Lower lobe of right lung (tissue), 2 donors: ENCODE results near the gene LRP6. TPM values are rescaled to one million over a fixed set of nuclear protein-coding genes. Genes with fewer than 3 reads are reported as not detected.

Experiments
- ATAC-seq, 2 donors: fragments of 200-7000 bp; cut with Tn5 transposase; one replicate each; pipeline ENCODE4 v1.9.1; 2020 to 2022; ENCODE audit warnings: mild to moderate bottlenecking in 2 of 2, moderate library complexity in 2 of 2
- DNase-seq: peaks from one replicate; pipeline ENCODE4 v3.0.0-alpha.2; 2020
- H3K27ac ChIP-seq: fragments of 200-600 bp; one replicate; pipeline ENCODE4 v1.8.0; 2022
- H3K27me3 ChIP-seq: fragments of 200-600 bp; one replicate; pipeline ENCODE4 v1.8.0; 2022; ENCODE audit warnings: low read depth
- H3K36me3 ChIP-seq: fragments of 200-600 bp; one replicate; pipeline ENCODE4 v1.8.0; 2022; ENCODE audit warnings: mild to moderate bottlenecking
- H3K4me1 ChIP-seq: fragments of 200-600 bp; one replicate; pipeline ENCODE4 v1.8.0; 2022
- H3K4me3 ChIP-seq: fragments of 200-600 bp; one replicate; pipeline ENCODE4 v1.8.0; 2022; ENCODE audit warnings: mild to moderate bottlenecking
- H3K9me3 ChIP-seq: fragments of 200-600 bp; one replicate; pipeline ENCODE4 v1.8.0; 2022
- intact Hi-C: fragments of 100-400 bp; cut with DNase I; formaldehyde crosslinking; loops from one replicate; pipeline ENCODE4 v1.11.0; 2022
- total RNA-seq: library from RNA; stranded (reverse); fragmentation: NEBNext Ultra II Directional; extraction: Animal tissue kit (Norgen Biotek cat#: 25700); gene quantifications from one replicate; pipeline ENCODE4 v1.2.1, GENCODE V29; 2021
- TF ChIP-seq, protein P1 (sequence below): fragments of 200-600 bp; IDR thresholded peaks from one replicate; pipeline ENCODE4 v1.8.0; 2022; ENCODE audit warnings: antibody characterized with exemption, mild to moderate bottlenecking
- donor health status: DM: no; HTN: yes; CAD: no; lungs with severe emphysema.

LRP6 gene
- total RNA-seq, 1 donor from 2014 or later = 47.4 TPM

DNA sequence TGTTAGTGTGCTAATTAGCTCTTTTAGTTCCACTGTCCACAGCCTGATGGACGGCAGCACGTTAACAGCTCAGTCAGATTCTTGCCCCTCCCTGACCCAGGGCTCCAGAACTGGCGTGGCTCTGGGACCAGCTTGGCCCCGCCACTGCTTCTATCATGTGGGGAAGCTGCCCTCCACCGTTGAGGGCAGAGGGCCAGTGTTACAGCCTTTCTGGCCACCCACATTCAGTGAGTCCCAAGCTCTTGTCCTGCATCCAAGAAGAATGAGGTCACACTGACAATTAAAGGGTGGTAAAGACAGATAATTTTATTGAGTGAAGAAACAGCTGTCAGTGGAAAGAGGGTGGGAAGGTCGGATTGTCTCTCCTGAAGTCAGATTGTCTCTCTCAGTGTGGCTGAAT lies 159.2 kb downstream of the LRP6 start:
- no peaks in the 10 kb centered on the region for H3K27me3 ChIP-seq
- intact Hi-C loops = no loop called here
- H3K9me3 ChIP-seq = peaks cover 17% of the 10 kb centered on the region
- DNase-seq = no peak
- no peak overlapping the region for H3K27ac ChIP-seq
- TF ChIP-seq, protein P1, sequence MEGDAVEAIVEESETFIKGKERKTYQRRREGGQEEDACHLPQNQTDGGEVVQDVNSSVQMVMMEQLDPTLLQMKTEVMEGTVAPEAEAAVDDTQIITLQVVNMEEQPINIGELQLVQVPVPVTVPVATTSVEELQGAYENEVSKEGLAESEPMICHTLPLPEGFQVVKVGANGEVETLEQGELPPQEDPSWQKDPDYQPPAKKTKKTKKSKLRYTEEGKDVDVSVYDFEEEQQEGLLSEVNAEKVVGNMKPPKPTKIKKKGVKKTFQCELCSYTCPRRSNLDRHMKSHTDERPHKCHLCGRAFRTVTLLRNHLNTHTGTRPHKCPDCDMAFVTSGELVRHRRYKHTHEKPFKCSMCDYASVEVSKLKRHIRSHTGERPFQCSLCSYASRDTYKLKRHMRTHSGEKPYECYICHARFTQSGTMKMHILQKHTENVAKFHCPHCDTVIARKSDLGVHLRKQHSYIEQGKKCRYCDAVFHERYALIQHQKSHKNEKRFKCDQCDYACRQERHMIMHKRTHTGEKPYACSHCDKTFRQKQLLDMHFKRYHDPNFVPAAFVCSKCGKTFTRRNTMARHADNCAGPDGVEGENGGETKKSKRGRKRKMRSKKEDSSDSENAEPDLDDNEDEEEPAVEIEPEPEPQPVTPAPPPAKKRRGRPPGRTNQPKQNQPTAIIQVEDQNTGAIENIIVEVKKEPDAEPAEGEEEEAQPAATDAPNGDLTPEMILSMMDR = no peak
- H3K36me3 ChIP-seq = no peaks in the 10 kb centered on the region
- ATAC-seq = no peak
- H3K4me1 ChIP-seq = no peaks in the 10 kb centered on the region
- H3K4me3 ChIP-seq = no peak overlapping the region

DNA sequence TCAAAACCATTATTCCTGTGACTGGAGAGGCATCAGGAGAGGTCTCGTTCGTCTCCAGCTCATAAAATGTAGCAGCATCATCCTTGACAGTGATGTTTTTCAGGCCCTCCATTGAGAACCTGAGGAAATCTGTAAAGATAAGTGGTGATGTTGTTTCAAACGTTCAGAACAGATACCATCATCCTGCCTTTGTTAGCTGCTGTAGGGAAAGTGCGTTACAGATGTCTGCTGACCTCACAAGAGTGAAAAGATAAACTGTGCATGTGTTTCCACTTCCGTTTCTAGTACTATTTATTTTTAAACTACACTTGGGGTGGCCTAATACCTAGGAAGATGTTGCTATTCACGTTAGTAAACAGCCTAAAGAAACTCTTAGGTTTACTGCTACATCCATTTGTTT lies 167.7 kb downstream of the LRP6 start:
- DNase-seq (no peak), ATAC-seq (no peak)
- intact Hi-C loops = no loop called here
- Histone ChIP-seq H3K4me3 (no peak overlapping the region), H3K27ac (no peak overlapping the region), H3K36me3 (no peaks in the 10 kb centered on the region), H3K9me3 (no peaks in the 10 kb centered on the region), H3K27me3 (no peaks in the 10 kb centered on the region), H3K4me1 (peaks cover 18% of the 10 kb centered on the region)
- TF ChIP-seq, protein P1 = no peak

DNA sequence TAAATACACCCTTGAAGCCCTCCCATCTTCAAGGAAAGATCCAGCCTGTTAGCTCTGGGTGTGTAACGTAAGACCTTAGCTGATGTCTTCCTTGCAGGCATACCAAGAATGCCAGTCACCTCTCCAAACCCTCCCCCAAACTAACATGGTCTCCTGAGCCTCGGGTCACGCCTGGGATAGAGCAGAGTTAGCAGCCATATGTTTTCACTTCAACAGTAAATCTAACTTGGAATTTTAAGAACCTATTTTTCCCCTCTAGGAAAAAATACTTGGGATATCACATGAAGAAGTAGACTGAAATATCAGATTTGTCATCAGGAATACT lies 168.2 kb downstream of the LRP6 start:
- intact Hi-C loops = no loop called here
- H3K9me3 ChIP-seq = no peaks in the 10 kb centered on the region
- H3K27ac ChIP-seq = no peak overlapping the region
- DNase-seq (no peak), ATAC-seq (peak in 1 of 2 donors; percentile 42)
- H3K27me3 ChIP-seq = no peaks in the 10 kb centered on the region
- H3K4me1 ChIP-seq = peaks cover 18% of the 10 kb centered on the region
- H3K4me3 ChIP-seq = no peak overlapping the region
- H3K36me3 ChIP-seq = no peaks in the 10 kb centered on the region
- TF ChIP-seq, protein P1 = no peak

DNA sequence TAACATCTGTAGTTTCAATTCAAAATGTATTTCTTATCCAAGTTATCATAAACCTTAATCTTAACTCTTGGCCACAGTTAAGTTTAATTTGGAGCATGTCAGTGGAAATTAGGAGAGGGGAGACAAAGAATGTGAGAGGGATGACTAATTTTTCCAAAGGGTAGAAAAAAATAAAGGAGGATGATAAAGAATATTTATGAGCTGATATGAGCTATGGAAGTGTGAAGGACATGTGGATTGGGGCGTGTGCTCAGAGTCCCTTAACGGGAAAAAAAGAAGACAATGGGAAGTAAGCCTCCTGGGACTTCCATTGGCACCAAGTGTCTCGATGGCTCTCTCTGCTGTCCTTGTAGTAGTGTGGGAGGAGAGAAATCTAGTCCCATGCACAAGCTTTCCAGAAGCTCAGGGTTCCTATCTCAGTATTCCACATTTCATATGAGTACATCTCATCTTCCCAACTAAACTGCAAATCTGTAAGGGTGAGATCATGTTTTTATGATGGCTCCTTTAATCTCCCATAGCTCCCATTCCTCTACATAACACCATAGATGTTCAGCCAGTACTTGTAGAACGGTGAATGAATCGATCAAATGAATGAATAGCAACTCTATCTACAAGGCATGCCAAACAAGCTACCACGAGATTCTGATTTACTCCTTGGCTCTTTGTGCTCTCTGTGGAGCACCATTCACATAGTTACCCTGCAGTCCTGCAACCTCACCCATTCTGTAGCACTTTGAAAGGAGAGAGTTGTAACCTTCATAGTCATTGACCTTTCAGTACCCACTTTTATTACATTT lies 168.8 kb downstream of the LRP6 start:
- intact Hi-C loops = no loop called here
- ATAC-seq (no peak), DNase-seq (no peak)
- H3K4me1 ChIP-seq = peaks cover 19% of the 10 kb centered on the region
- H3K27me3 ChIP-seq = no peaks in the 10 kb centered on the region
- TF ChIP-seq, protein P1 = no peak
- H3K9me3 ChIP-seq = no peaks in the 10 kb centered on the region
- no peaks in the 10 kb centered on the region for H3K36me3 ChIP-seq
- H3K27ac ChIP-seq = no peak overlapping the region
- no peak overlapping the region for H3K4me3 ChIP-seq

DNA sequence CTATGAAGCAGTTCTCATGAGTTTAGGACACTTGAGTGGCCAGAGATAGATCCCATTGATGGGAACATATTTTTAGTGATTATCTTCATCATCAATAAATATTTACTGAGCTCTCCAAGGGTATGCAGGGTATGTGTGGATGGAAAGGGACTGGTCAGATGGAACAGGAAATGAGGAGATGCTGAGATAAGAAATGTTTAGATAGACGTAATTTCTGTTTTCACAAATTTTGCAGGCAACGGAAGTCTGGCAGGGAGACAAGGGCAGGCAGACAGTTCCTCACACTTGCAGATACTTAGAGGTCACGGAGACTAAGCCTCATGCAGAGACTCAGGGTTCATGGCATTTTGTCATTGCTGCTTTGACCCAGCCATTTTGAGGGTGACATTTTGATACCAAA lies 171.8 kb downstream of the LRP6 start:
- H3K27me3 ChIP-seq = no peaks in the 10 kb centered on the region
- DNase-seq (no peak), ATAC-seq (peak in 1 of 2 donors; percentile 30)
- no peaks in the 10 kb centered on the region for H3K9me3 ChIP-seq
- intact Hi-C loops = no loop called here
- H3K27ac ChIP-seq = no peak overlapping the region
- peaks cover 37% of the 10 kb centered on the region for H3K4me1 ChIP-seq
- H3K4me3 ChIP-seq = no peak overlapping the region
- TF ChIP-seq, protein P1 = no peak
- no peaks in the 10 kb centered on the region for H3K36me3 ChIP-seq
